Left renal pelvis (tissue), 4 donors: ENCODE results near the gene SMCO4. TPM values are rescaled to one million over a fixed set of nuclear protein-coding genes. Genes with fewer than 3 reads are reported as not detected.

Experiments used
- DNase-seq, 4 donors: peaks; one replicate each; pipeline ENCODE4 v3.0.0-alpha.2; 2013; ENCODE audit warnings: low read depth in 4 of 4, low spot score in 3 of 4
- polyA plus RNA-seq, 4 donors: library from polyadenylated mRNA; unstranded; fragments of 120-200 nt; gene quantifications; one replicate each; pipeline ENCODE4 v1.2.1, GENCODE V29; 2013; ENCODE audit not compliant: insufficient read length in 4 of 4

The SMCO4 gene
- polyA plus RNA-seq, 4 donors = 15.5 to 20.5 (median 16.1) TPM

DNA sequence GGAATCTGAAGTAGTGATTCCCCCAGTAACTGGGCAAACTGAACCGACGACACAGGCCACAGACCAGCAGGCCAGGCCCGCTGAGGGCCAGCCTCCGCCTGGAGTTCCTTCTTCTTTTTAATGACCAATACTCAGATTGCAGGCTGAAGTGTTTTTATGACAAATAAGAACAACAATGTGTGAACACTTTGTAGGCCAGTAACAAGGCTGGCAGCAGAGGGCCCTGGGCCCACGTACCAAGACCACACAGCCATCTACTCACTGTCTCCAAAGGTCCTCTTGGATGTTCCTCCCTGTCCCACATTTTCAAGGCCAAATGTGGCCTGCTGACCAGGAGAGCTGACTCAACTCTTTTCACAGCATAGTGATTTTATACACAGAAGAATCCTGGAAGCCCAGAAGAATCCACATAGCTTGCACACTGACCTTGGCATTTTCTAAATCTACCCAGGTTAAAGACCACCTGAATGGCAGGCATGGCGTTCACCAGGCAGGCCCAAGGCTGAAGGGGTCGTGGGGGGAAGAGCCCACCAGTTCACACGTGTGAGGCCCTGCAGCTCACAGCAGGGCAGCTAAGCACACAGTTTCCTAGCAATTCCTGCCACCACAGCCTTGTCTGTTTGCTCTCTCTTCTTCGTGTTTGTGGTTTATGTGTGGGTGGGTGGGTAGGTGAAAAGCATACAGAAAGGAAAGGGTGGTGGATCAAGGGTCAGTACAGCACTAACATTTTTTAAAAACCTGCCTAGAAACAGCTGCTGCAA lies 13.3 kb downstream of the SMCO4 start:
- DNase-seq = no peak

DNA sequence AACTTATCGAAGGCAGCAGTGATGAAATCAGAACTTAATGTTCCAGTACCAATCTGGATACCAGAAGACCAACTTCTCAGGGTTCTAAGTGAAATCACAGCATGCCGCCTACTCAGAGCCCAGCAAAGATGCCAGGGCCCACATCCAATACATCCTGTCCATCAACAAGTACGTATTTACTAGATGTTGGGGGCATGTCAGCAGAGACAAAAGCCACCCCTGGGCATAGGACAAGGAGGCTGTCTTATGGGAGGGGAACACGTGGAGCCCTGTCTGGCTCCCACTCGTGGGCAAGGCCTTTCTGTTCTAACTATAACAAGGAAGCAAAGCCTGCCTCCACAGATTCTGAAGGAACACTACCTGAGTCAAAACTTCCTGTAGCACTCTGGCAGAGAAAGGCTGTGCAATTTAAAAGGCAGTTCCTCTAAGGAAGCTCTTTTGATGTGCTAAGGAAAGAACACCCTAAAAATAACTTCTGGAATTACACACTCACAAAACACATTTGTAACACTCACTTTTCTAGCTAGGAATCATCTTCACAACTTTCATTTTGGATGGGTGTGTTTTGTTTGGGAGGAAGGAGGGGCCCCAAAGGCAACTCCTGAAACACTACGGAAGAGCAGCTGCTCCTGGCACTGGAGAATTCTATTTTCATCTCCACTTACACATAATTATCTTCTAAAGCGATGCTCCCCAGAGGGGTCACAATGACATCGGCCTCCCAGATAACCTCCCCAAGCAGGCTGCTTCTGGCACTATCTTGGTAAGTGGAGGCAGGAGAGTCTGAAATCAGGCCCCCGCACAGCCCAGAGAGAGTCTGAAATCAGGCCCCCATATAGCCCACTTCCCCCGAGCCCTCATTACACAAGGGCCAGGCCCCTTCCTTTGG lies 14.2 kb downstream of the SMCO4 start:
- no peak for DNase-seq

DNA sequence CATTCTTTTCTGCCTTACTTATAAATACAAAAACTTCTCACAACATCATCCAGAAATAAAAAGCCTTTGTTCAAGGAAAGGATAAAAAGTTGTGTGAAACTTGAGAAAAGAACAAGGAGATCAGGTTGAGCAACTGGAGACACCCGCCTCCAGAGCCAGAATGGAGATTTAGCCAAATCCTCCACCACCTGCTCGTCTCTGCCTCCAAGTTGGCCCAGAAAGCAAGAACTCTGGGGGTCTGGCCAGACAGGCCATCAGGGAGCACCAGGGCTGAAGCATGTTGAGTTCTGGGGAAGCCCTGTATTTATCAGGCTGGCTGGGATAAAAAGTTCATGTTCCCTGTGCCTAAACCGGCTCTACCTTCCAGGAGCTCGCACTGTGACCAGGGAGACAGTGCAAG lies 14.9 kb downstream of the SMCO4 start:
- DNase-seq = no peak

DNA sequence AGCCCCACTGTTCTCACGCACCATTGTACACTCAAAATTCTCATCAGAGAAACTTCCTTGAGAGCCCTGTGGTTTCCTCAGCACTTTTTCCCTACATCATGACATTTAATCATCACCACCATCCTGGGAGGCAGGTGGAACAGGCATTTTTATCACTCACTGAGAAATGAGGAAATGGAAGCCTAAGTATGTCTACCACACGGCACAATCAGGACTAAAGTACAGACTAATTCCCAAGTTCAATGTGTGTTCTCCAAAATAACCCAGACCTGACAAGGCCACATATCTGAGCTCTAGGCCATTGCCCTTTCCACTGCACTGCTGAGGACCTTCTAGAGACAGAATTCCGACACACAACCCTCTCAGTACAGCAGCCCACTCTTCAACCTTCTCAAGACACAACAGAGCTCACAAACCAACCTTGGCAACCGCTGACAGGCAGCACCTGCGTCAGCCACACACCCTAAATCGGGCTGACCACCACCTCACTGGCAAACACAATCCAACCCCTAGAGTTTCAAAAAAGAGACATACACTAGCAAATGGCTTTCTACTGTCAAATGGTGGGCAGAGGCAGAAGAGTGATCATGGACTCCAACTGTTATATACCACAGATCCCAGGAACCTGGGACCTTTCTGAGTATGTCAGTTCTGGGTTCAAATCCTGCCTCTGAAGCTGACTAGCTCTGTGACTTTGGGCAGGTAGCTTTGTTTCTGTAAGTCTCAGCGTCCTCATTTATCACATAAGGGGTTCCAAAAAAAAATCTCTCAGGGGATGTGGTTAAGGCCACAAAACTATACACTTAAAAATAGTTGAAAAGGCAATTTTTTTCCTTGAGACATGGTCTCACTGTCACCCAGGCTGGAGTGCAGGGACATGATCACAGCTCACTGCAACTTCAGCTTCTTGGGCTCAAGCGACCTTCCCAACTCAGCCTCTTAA lies 16.3 kb downstream of the SMCO4 start:
- DNase-seq = no peak

DNA sequence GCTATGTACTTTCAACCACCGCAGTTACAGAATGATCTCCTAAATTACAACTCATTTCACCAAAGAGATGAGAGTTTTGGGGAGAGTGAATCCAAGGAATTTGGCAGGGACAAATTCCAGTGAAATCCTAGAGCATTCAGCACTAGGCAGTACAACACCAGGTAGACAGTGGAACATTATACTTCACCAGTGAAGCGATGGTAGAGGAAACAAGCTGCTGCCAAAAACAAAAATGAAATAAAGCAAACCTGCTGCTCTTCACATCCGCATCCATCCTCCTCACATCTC lies 16.9 kb downstream of the SMCO4 start:
- no peak for DNase-seq

DNA sequence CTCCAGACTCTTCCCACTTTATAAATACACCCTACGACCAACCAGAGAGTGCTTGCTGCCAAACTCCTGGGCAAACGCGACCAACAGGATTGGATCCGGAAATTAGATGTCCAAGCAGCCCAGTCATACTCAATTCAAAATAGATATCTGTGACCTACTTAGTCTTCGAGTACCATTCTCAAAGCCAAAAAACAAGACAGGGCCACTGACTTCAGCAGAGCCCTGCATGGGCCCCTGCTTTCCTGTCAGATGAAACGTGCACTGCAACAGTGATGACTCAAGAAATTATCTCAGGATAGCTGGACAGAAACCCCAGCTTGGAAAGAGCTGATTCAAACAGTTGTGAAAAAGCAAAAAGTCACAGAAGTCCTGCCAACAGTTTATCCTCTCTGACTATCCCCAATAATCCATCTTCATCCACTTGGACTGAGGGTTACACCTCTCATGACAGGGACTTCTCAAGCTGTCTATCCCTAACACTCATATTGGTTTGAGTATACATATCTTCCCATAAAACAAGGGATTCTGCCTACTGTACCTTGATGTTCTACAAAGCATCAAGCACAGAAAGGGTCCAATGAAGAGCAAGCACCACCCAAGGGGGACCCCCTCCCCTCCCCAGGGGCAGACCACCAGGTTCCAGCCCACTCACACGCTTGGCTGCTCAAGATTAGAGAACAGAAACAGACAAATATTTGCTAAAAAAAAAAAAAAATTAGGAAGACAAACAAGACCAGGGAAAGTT lies 17.4 kb downstream of the SMCO4 start:
- no peak for DNase-seq

DNA sequence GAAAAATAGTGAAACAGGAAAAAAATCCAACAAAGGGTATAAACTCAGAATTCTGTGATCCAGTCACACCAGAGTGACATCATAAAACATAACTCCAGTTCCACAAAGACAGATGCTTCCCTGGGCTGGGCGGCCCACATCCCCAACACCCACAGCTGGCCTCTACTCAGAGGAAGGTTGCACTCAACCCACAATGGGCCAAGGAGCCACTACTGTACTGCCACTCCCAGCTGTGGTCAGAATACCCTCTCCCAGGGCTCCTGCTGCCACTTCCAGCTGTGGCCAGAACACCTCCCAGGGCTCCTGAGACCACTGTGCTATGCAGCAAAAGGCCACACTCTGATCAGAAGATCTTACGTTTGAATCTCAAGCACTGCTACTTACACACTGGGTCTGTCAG lies 18.3 kb downstream of the SMCO4 start:
- DNase-seq = no peak

DNA sequence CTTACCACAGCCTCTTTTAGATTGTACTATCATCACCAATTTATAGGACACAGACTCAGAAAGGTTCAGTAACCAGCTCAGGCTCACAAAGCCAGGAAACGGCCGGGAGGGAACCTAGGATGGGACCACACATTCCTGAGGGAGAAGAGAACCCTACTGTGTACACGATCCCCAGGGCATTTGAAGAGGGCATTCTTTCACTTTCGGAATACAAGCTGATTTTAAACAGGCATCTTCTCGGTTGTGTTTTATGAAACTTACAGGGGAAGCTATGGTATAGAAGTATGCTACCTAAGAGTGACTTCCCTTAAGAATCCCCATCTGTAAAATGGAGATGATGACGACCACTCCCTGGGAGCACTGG lies 19.0 kb downstream of the SMCO4 start:
- DNase-seq = no peak

DNA sequence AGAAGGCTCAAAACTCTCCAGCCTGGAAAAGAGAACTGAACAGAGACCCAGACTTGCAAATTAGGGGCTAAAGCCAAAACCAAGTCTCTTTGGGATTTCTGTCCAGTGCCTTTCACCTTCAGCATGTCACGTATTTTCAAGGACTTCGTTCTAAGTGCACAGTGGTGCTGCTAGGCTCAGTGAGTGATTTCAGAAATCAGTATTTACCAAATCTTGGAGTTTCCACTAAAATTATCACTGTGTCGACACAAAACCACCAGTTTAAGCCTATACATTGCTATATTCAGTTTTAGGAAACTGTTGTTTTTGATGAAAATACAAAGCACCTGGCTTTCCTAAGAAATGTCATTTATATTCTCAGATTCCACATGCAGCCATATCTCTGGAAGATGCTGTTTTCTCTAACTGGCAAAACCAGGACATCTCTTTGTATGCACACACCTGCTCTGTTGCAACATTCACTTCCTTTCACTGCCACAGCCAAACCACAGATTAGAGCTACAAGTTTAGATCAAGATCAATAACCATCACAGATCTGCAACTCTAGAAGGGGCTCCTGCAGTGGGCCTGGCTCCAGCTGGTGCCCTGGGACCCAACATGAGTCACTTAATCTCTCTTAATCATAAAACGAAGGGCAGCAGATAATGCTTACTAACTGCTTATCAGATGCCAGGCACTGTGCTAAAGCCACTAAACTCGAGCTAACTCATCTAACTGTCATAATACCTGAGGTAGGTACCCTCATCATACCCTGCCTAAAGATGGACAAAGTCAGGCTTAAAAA lies 22.3 kb downstream of the SMCO4 start:
- no peak for DNase-seq

DNA sequence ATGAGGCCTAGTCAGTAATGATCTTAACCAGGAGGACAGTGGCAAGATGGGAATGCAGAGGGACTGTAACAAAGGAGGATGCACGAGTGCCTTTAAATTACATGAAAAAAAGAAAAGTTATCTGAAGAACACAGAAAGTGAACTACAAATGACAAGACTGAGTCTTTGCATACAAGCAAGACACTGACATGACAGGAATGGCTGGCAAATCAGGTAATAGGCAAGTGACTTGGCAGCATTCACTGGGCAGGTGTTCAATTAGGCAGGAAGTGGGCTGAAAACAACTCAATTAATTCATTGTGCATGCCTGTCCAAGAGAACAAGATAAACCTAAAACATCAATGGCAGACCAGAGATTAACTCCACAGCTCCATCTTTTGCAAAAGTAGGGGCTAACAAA lies 24.0 kb downstream of the SMCO4 start:
- no peak for DNase-seq

DNA sequence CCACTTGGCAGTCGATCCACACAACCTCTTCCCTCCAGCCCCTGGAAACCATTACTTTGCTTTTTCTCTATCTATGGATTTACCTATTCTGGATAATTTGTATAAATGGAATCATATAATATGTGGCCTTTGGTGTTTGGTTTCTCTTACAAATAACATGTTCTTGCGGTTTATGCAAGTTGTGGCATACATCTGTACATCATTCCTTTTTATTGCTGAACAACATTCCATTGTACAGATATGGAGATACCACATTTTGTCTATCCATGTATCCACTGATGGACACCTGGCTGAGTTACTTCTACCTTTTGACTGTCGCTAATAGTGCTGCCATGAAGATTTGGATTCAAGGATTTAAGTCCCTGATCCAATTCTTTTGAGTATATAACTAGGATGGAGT lies 25.1 kb downstream of the SMCO4 start:
- DNase-seq = no peak

DNA sequence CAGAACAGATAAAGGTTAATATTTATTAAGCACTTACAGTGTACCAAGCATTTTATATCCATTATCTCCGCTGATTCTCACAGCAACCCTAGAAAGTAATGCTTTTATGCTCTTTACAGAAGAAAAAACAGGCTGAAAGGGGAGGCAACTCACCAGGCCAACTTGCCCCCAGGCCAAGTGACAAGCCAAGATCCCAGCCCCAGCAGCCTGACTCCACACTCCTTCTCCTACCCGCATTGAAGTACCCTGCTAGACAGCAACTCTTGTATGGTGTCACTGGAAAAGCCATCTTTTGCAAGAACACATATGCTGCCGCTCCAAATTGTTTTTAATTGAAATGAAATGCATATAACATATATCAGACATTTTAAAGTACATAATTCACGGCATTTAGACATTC lies 25.6 kb downstream of the SMCO4 start:
- no peak for DNase-seq

DNA sequence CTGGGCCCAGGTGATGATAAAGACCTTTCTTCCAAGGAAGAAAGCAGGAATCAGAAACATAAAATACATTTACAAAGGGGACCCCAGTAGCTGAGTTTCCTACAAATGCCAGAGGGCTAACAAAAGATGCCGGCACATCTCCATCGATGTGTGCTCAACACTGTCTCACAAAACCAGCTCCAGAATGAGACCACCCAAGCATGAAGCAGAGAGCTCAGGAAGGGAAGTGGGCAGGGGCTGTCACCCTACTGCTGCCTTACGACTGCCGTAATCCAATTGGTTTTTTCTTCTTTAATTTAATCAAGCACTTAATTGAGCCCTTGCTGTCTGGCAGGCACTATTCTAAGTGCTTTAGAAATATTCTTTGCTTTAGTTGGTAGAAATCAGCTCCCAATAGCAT lies 26.1 kb downstream of the SMCO4 start:
- no peak for DNase-seq

DNA sequence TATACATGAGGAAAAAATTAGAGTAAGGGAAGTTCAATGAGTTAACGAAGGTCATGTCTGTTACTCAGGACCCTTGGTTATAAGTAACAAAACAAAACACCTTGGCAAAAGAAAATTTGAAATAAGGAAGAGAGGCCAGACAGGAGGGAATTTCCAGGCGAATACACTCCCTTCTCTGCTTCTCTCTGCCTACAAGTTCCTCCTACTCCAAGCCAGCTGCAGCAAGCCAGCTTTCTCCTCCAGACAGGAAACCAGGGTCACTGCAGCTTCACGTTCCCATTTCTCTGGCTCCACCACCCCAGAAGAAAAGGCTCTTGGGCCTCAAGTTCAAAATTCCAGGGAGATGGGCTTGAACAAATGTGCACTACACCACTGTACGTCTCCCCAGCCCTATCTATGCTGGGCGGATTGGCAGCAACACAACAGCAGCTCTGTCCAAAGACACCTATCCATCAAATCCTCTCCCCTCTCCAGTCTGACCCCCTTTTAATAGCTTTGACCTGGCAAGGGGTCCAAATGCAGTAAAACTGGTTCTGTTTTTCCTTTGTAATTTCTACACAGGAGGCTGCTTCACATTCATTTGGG lies 27.7 kb downstream of the SMCO4 start:
- no peak for DNase-seq

DNA sequence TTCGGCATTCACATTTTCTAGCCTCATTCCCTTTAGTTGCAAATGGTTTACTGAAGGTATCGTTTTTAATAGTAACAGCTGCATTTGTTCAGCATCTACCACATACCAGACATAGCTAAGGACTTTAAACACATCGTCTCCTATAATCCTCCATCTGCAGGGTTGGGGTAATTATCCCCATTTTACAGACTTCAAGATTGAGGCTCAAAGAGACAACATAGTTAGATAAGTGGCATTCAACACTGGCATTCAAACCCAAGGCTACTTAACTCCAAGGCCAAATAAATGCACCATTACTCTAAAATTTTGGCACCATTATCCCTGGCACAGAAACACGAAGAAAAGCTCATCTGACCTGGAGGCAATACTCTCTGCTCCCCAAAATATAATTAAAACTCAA lies 28.5 kb downstream of the SMCO4 start:
- DNase-seq = no peak

DNA sequence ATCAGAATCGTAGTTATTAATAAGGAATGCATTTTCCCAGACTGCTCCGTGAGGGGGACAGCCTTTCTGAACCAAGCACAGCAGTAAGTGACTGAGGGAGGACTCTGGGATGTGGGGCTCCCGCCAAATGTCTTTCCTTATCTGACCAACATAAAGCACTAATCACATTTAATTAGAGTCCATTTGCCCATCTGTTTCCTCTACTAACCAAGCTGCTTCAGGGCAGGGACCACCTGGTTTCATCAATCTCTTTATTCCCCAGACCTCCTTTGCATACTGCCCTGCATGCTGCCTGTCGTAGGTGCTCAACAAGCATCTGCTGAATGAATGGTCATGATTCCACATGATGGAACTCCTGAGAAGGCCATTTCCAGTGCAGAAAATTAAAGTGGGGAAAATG lies 29.4 kb downstream of the SMCO4 start:
- DNase-seq = no peak

DNA sequence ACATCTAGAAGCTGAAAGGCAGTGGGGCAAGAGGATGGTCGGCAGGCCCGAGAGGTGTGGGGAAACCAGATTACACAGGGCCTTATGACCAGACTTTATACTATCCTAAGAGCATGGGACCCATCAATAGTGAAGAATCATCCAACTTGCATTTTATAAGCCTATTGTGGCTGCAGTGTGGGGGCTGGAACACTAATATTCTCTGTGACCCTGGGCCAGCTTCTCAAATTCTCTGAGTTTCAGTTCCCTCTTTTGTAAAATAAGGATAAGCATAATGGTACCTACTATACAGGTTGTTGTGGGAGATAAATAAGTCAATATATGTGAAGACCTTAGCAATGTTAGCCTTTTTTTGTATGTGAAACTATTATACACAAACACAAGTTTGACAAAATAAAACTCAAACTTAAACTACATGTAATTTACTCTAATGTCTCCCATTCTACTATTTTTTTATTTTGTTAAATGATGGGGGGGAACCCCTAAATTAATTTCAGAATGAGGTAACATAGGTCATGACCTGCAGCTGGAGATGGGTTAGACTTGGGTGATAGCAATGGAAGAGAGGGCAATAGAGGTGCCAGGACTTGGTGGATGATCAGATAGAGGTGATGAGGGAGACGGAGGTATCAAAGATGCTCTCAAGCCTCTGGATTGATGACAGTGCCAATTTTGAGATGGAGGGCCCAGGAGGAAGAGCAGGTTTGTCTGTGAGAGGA lies 30.1 kb downstream of the SMCO4 start:
- no peak for DNase-seq

DNA sequence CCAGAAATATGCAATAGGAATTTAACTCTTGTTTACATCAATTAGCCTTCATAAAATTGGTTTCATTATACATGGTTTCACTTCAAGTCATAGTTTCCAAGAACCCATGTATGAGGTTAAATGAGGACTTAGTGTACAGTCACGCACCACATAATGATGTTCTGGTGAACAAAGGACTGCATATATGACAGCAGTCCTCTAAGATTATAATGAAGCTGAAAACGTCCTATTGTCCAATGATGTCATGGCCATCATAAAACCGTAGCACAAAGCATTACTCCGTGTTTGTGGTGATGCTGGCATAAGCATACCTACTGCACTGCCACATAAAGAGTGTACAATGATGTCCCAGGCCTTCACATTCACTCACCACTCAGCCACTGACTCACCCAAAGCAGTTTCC lies 31.1 kb downstream of the SMCO4 start:
- DNase-seq = no peak
